Endothelial cell of umbilical vein (primary cell): Measurements from ENCODE around the gene XYLB. TPM values are rescaled to one million over a fixed set of nuclear protein-coding genes. Genes with fewer than 3 reads are reported as not detected.
"Not testable (repeated sequence)": the region's sequence is repeated elsewhere in the genome, so short reads cannot be mapped to it uniquely, and the experiment has no call there.

ENCODE experiments used
- Bru-seq: library from RNA; stranded (reverse); fragments of 400-500 nt; gene quantifications from one replicate; lab custom pipeline; 2021; lab: Mats Ljungman, UMichigan
- BruChase-seq, 2 experiments: library from RNA; stranded (reverse); fragments of 400-500 nt; gene quantifications; one replicate each; lab custom pipeline; 2021; lab: Mats Ljungman, UMichigan
- BruUV-seq: library from RNA; stranded (reverse); fragments of 400-500 nt; replicated peaks from 2 replicates; lab custom pipeline; 2021; lab: Mats Ljungman, UMichigan
- CTCF ChIA-PET: fragments of 300-600, 350-600 bp; sonication (Branson Sonifier 250); formaldehyde crosslinking; loops from one replicate; lab custom pipeline; 2021; ENCODE audit warnings: antibody characterized with exemption, inconsistent platforms; lab: Charles Lee
- POLR2A ChIA-PET: fragments of 300-600, 350-600 bp; sonication (Branson Sonifier 250); formaldehyde crosslinking; loops from one replicate; lab custom pipeline; 2021; ENCODE audit warnings: antibody characterized with exemption, inconsistent platforms; lab: Charles Lee
- DNase-seq: peaks from one replicate; pipeline ENCODE4 v3.0.0-alpha.2; 2011; ENCODE audit warnings: low read depth, low spot score
- FAIRE-seq: peaks from 2 replicates; lab custom pipeline; 2011; peaks lifted over from hg19 to GRCh38; lab: Jason Lieb, UNC
- H2AFZ ChIP-seq: 2 replicates; pipeline ENCODE4 v1.6.0; 2012; ENCODE audit warnings: low read depth, low read length, control low read depth, inconsistent platforms
- H3K27ac ChIP-seq: 2 replicates; pipeline ENCODE4 v1.5.1; 2011; ENCODE audit warnings: low read depth, mild to moderate bottlenecking, control low read depth, low read length, moderate library complexity; ENCODE audit not compliant: insufficient read depth
- H3K27me3 ChIP-seq, 2 experiments: 2 replicates each; pipeline versions ENCODE4 v1.6.0 to v1.6.1; 2011; ENCODE audit warnings: low read length in 2 of 2, mixed read lengths in 1 of 2; ENCODE audit not compliant: control insufficient read depth in 2 of 2, insufficient read depth in 2 of 2
- H3K36me3 ChIP-seq, 2 experiments: 2 replicates in 1 of 2; 3 replicates in 1 of 2; pipeline ENCODE4 v1.5.1; 2011; ENCODE audit warnings: low read length in 2 of 2, mild to moderate bottlenecking in 1 of 2, moderate library complexity in 1 of 2; ENCODE audit not compliant: control insufficient read depth in 2 of 2, insufficient read depth in 2 of 2; ENCODE audit errors: extremely low read depth in 1 of 2
- H3K4me1 ChIP-seq: 3 replicates; pipeline ENCODE4 v1.5.1; 2011; ENCODE audit warnings: mild to moderate bottlenecking, low read length; ENCODE audit not compliant: control insufficient read depth, insufficient read depth; ENCODE audit errors: extremely low read depth
- H3K4me2 ChIP-seq: 2 replicates; pipeline ENCODE4 v1.6.1; 2011; ENCODE audit warnings: low read length, control low read depth, mixed read lengths; ENCODE audit not compliant: insufficient read depth
- H3K4me3 ChIP-seq, 3 experiments: fragments of 200-600 bp in 1 of 3; sonication (generic), shearing (Covaris generic) in 1 of 3; replicated peaks in 1 of 3; 2 replicates each; pipeline ENCODE4 v1.5.1; 2011 to 2016; ENCODE audit warnings: control low read depth in 3 of 3, low read length in 3 of 3, mild to moderate bottlenecking in 2 of 3, inconsistent platforms in 1 of 3, low read depth in 1 of 3, moderate library complexity in 1 of 3; ENCODE audit not compliant: insufficient read depth in 1 of 3
- H3K79me2 ChIP-seq: 2 replicates; pipeline ENCODE4 v1.6.0; 2012; ENCODE audit warnings: low read length, inconsistent platforms; ENCODE audit not compliant: control insufficient read depth, insufficient read depth
- H3K9ac ChIP-seq: replicated peaks from 2 replicates; pipeline ENCODE3; 2011; ENCODE audit warnings: low read length, control low read depth; ENCODE audit not compliant: insufficient read depth; ENCODE audit errors: extremely low read depth
- H3K9me1 ChIP-seq: replicated peaks from 3 replicates; pipeline ENCODE4 v1.6.0; 2011; ENCODE audit warnings: mild to moderate bottlenecking, low read length; ENCODE audit not compliant: control insufficient read depth, insufficient read depth; ENCODE audit errors: extremely low read depth
- H3K9me3 ChIP-seq: replicated peaks from 2 replicates; pipeline ENCODE4 v1.5.1; 2012; ENCODE audit warnings: low read length, inconsistent platforms; ENCODE audit not compliant: control insufficient read depth, insufficient read depth
- H4K20me1 ChIP-seq: replicated peaks from 2 replicates; pipeline ENCODE3; 2011; ENCODE audit warnings: mild to moderate bottlenecking, low read length; ENCODE audit not compliant: control insufficient read depth, insufficient read depth; ENCODE audit errors: extremely low read depth
- EZH2 ChIP-seq: IDR thresholded peaks from 2 replicates; pipeline ENCODE4 v1.6.1; 2012; ENCODE audit warnings: borderline replicate concordance, low read depth, mild to moderate bottlenecking, moderate library complexity, low read length, inconsistent platforms; ENCODE audit not compliant: severe bottlenecking
- FOS ChIP-seq: IDR thresholded peaks from 2 replicates; pipeline ENCODE4 v1.6.1; 2011; ENCODE audit warnings: mild to moderate bottlenecking, low read length, moderate library complexity, borderline replicate concordance; ENCODE audit not compliant: insufficient read depth
- MYC ChIP-seq: IDR thresholded peaks from one replicate; pipeline ENCODE4 v1.6.1; 2011; ENCODE audit warnings: mild to moderate bottlenecking, low read depth, low read length
- POLR2A ChIP-seq: IDR thresholded peaks from 2 replicates; pipeline ENCODE4 v1.6.1; 2012; ENCODE audit warnings: low read depth, mild to moderate bottlenecking, control low read depth, low read length
- POLR2AphosphoS5 ChIP-seq: IDR thresholded peaks from 2 replicates; pipeline ENCODE4 v1.6.1; 2012; ENCODE audit warnings: low read depth, mild to moderate bottlenecking, control low read depth, low read length, moderate library complexity; ENCODE audit not compliant: insufficient read depth
- dilution Hi-C: fragments of 300-500 bp; cut with MboI; formaldehyde crosslinking; loops from one replicate; pipeline ENCODE4 v1.15.0; 2019; ENCODE audit warnings: low sequenced_read_pairs; ENCODE audit not compliant: extremely low pct_ligation_motif_present
- intact Hi-C: fragments of 100-400 bp; cut with micrococcal nuclease; formaldehyde crosslinking; loops from one replicate; pipeline ENCODE4 v1.10.0; 2022
- long read RNA-seq: library from polyadenylated mRNA; stranded (forward); transcript quantifications from one replicate; pipeline ENCODE4 v2.0.0, GENCODE V29; 2021
- polyA minus RNA-seq, 3 experiments: library from RNA; depleted of rRNA, polyadenylated mRNA; stranded (reverse); fragments of >200 nt; gene quantifications; 1 replicate in 1 of 3; 2 replicates in 2 of 3; pipeline ENCODE4 v1.2.3, GENCODE V29; 2011
- polyA plus RNA-seq, 4 experiments: library from polyadenylated mRNA; depleted of rRNA in 3 of 4; stranded (reverse) in 3 of 4; unstranded in 1 of 4; fragments of >200 nt; gene quantifications; 2 replicates each; pipeline versions ENCODE4 v1.2.1 to v1.2.3, GENCODE V29; 2011 to 2012; ENCODE audit warnings: missing spikeins in 1 of 4
- total RNA-seq: library from RNA; stranded (reverse); gene quantifications from 2 replicates; pipeline ENCODE4 v1.2.3, GENCODE V29; 2021
- TF ChIP-seq, protein P1 (sequence below), 2 donors: IDR thresholded peaks; 1 replicate in 1 of 2; 2 replicates in 1 of 2; pipeline ENCODE4 v1.5.1; 2011; ENCODE audit warnings: low read length in 2 of 2, mild to moderate bottlenecking in 2 of 2, moderate library complexity in 2 of 2, control low read depth in 1 of 2, inconsistent platforms in 1 of 2, low read depth in 1 of 2; ENCODE audit not compliant: insufficient read depth in 1 of 2; ENCODE audit errors: extremely low read depth in 1 of 2

The XYLB gene
- total RNA-seq = 4.3 and 6.1 TPM in 2 replicates
- polyA plus RNA-seq = 3.7 TPM in 2 replicates
- polyA plus RNA-seq (2011; cell fraction: cytosol; rRNA removed) = 2.4 and 3.4 TPM in 2 replicates
- polyA plus RNA-seq (2011; cell fraction: nucleus; rRNA removed) = 10.5 and 11.3 TPM in 2 replicates
- 2.9 and 3.9 TPM in 2 replicates for polyA plus RNA-seq (2012)
- 16.6 and 19.4 TPM in 2 replicates for polyA minus RNA-seq
- polyA minus RNA-seq (2011; cell fraction: cytosol; rRNA and poly(A)+ RNA removed) = 10.0 TPM
- polyA minus RNA-seq (2011; cell fraction: nucleus; rRNA and poly(A)+ RNA removed) = 9.3 and 15.0 TPM in 2 replicates
- percentile 57 among the genes with signal in this experiment for Bru-seq, nascent RNA
- BruChase-seq, experiment 1, labeled RNA remaining after a 6-hour chase = percentile 47 among the genes with signal in this experiment
- BruChase-seq, experiment 2, labeled RNA remaining after a 2-hour chase = percentile 57 among the genes with signal in this experiment
- long read RNA-seq, partial matches to known transcripts = 4 of 20 reads
- long read RNA-seq, other reads (novel, unspliced or antisense) = 15 of 20 reads

- ChIA-PET POLR2A (no interaction called here), CTCF (interaction anchor here (0.6 to 4.3 kb wide), 50 partner anchors 8 to 653 kb away, joined by 3 to 91 read pairs (median 6); partner anchors contain the start of genes ACAA1, ACVR2B, EXOG and OXSR1)
- FAIRE-seq (peak; percentile 83), DNase-seq (peak; percentile 81)
- Histone ChIP-seq H3K9me3 (no peaks in the 10 kb centered on the region), H3K27ac (no peak within 1 kb of the TSS), H4K20me1 (no peaks in the 10 kb centered on the region), H3K9me1 (no peaks in the 10 kb centered on the region), H3K36me3 (no peaks in the 10 kb centered on the region), H3K4me2 (peak within 1 kb of the TSS; percentile 67), H3K9ac (peak within 1 kb of the TSS; percentile 21), H3K79me2 (no peaks in the 10 kb centered on the region), H3K27me3 (no peaks in the 10 kb centered on the region), H2AFZ (peak within 1 kb of the TSS; percentile 71), H3K4me3 (peak within 1 kb of the TSS; percentile 53 to 96 (median 58)), H3K4me1 (no peaks in the 10 kb centered on the region)
- intact Hi-C loops = loop anchor here (1.0 to 10.0 kb wide), 8 partner anchors 109 to 498 kb away; partner anchors contain the start of genes ACAA1, EXOG and OXSR1
- dilution Hi-C loops = no loop called here
- no TSS peak for BruUV-seq
- TF ChIP-seq EZH2 = no peak
- peak; percentile 51 for TF ChIP-seq POLR2AphosphoS5
- peak; percentile 40 for TF ChIP-seq MYC
- peak; percentile 28 for TF ChIP-seq POLR2A
- TF ChIP-seq, protein P1, sequence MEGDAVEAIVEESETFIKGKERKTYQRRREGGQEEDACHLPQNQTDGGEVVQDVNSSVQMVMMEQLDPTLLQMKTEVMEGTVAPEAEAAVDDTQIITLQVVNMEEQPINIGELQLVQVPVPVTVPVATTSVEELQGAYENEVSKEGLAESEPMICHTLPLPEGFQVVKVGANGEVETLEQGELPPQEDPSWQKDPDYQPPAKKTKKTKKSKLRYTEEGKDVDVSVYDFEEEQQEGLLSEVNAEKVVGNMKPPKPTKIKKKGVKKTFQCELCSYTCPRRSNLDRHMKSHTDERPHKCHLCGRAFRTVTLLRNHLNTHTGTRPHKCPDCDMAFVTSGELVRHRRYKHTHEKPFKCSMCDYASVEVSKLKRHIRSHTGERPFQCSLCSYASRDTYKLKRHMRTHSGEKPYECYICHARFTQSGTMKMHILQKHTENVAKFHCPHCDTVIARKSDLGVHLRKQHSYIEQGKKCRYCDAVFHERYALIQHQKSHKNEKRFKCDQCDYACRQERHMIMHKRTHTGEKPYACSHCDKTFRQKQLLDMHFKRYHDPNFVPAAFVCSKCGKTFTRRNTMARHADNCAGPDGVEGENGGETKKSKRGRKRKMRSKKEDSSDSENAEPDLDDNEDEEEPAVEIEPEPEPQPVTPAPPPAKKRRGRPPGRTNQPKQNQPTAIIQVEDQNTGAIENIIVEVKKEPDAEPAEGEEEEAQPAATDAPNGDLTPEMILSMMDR (IDR thresholded peaks at IDR 0.05; ENCODE audit: extremely low read depth in 1 of 2, insufficient read depth in 1 of 2, low read depth in 1 of 2, low read length in 2 of 2) = peak; percentile 81 to 95
- TF ChIP-seq FOS = no peak
Observed at GRCh38 chr3:38346587-38347410, at the start of gene XYLB. TSS of gene XYLB (plus strand) at chr3:38346785. CDS start at chr3:38346869, 84 bp downstream.

DNA sequence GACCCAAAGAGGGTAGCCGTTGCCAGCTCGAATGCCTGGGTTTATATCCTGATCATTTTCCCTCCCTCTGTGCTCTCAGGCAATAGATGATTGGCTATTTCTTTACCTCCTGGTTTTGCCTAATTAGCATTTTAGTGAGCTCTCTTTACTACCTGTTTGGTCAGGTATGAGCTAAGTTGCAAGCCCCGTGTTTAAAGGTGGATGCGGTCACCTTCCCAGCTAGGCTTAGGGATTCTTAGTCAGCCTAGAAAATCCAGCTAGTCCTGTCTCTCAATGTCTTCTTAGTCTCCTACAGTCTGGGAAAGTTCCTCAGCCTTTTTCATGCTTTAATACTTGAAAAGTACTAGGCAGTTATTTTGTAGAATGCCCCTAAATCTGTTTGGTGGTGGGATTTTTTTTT is 49.5 kb upstream of the XYLB start:
- H3K4me3 ChIP-seq, dilution Hi-C loops, H3K9me3 ChIP-seq, H3K4me1 ChIP-seq, POLR2A ChIA-PET, H3K4me2 ChIP-seq, DNase-seq, H3K27me3 ChIP-seq, H2AFZ ChIP-seq, H3K27ac ChIP-seq, H3K36me3 ChIP-seq, BruUV-seq, H3K9ac ChIP-seq, FAIRE-seq, H3K9me1 ChIP-seq, H3K79me2 ChIP-seq, H4K20me1 ChIP-seq: not testable (repeated sequence)
- CTCF ChIA-PET = interaction anchor here (1.0 to 2.7 kb wide), 4 partner anchors 12 to 180 kb away, joined by 3 to 52 read pairs (median 4); partner anchors contain the start of genes ACAA1 and XYLB
- intact Hi-C loops = loop anchor here (5.0 kb wide), 2 partner anchors 160 to 180 kb away; partner anchors contain the start of genes ACAA1 and MYD88
